ENCODE results near the gene PLCD4.

Gene PLCD4

DNA sequence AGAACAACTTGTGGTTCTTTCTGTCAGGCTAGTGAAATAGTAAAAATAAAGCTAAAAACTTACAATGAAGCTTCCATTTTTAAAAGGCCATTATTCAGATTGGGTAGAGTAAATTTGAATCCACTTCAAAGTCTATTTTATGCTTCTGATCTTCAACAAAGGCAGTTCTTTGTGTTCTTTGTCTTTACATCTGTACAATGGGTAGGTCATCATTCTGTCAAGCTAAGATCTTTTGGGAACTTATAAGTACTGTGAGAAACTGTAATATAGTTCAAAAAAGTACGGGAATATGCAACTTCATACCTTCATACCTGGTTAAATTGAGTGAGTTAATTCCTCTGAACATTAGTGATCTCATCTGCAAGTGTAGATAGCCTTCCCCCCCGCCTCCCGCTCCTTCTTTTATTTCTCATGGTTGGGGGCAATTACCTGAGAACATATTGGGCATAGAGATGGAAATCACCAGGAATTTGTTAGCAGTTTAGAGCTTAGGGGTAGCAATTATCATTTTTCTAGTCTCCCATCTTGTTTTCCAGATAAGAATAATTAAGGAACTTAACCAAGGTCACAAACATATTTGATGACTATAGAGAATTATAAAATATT, 29.3 kb upstream of the PLCD4 start:
- H3K4me3 ChIP-seq (replicated peaks; ENCODE audit: low read depth, low read length): no peak overlapping the region
- TF ChIP-seq, protein P1, sequence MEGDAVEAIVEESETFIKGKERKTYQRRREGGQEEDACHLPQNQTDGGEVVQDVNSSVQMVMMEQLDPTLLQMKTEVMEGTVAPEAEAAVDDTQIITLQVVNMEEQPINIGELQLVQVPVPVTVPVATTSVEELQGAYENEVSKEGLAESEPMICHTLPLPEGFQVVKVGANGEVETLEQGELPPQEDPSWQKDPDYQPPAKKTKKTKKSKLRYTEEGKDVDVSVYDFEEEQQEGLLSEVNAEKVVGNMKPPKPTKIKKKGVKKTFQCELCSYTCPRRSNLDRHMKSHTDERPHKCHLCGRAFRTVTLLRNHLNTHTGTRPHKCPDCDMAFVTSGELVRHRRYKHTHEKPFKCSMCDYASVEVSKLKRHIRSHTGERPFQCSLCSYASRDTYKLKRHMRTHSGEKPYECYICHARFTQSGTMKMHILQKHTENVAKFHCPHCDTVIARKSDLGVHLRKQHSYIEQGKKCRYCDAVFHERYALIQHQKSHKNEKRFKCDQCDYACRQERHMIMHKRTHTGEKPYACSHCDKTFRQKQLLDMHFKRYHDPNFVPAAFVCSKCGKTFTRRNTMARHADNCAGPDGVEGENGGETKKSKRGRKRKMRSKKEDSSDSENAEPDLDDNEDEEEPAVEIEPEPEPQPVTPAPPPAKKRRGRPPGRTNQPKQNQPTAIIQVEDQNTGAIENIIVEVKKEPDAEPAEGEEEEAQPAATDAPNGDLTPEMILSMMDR (IDR thresholded peaks at IDR 0.05; ENCODE audit: low read length, missing control alignments): no peak
- DNase-seq (ENCODE audit: low read depth): no peak

DNA sequence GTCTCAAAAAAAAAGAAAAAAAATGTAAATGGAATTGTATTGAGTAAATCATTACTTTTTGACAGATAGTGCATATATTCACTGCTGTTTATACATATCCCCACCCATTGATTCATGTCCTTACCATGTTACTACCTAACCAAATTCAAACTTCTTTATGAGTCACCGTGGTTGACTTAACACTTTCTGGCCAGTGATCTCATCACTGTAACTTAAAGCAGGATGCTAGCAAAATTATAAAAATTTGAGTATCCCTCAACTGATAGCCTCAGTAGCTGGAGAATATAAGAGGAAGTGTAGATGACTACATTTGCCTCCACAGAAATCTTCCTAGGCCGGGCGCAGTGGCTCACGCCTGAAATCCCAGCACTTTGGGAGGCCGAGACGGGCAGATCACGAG, 25.6 kb upstream of the PLCD4 start:
- TF ChIP-seq, protein P1 (IDR thresholded peaks at IDR 0.05; ENCODE audit: low read length, missing control alignments): no peak
- no peak overlapping the region for H3K4me3 ChIP-seq (replicated peaks; ENCODE audit: low read depth, low read length)
- DNase-seq (ENCODE audit: low read depth): peak; percentile 32

DNA sequence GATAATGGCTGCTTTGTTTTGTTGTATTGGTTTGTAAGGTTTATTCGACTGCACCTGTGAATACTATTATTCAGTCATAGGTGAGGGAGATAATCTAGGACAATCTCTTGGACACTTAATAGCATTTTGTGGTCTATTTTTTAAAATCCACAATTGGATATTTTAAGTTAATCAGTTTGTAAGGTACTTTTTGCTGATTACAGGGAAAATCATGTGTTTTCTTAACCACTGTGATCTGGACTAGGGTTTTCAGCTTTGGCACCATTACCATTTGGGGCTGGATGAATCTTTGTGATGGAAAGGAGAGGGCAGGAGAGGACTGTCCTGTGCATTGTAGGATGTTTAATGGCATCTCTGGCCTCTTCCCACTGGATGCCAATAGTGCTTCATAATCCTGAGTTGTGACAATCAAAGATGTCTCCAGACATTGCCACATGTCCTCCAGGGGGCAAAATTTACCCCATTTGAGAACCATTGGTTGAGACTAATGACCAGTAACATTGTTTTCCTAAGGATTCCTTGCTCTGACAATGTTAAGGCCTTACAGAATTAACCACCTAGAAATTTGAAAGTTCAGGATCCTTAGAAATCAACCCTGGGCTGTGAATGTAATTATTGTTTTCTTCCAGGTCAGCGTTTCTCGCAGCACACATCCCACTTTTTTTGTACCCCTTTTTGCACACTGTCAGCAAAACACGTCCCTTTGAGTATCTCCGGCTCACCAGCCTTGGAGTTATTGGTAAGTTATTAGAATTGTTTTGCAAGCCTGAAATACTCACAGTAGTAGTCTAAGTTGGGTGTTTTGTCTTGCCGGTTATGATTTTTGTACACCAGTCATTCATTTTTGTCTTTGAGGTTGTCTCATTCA, 23.5 kb upstream of the PLCD4 start:
- TF ChIP-seq, protein P1 (IDR thresholded peaks at IDR 0.05; ENCODE audit: low read length, missing control alignments): peak; percentile 11
- no peak for DNase-seq (ENCODE audit: low read depth)

DNA sequence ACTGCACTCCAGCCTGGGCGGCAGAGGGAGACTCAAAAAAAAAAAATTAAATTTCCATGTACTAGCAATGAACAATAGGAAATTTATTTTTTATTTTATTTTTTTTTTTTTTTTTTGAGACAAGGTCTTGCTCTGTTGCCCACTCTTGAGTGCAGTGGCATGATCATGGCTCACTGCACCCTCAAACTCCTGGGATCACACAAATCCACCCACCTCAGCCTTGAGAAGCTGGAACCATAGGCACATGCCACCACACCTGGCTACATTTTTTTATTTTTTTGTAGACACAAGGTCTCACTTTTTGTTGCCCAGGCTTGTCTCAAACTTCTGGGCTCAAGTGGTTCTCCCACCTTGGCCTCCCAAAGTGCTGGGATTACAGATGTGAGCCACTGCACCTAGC, 22.2 kb upstream of the PLCD4 start:
- no peak for DNase-seq (ENCODE audit: low read depth)
- TF ChIP-seq, protein P1 (IDR thresholded peaks at IDR 0.05; ENCODE audit: low read length, missing control alignments): no peak
- H3K4me3 ChIP-seq (replicated peaks; ENCODE audit: low read depth, low read length): no peak overlapping the region

More for the DNA sequence above, 23.5 kb upstream of the PLCD4 start:
- H3K4me3 ChIP-seq (replicated peaks; ENCODE audit: low read depth, low read length): no peak overlapping the region

DNA sequence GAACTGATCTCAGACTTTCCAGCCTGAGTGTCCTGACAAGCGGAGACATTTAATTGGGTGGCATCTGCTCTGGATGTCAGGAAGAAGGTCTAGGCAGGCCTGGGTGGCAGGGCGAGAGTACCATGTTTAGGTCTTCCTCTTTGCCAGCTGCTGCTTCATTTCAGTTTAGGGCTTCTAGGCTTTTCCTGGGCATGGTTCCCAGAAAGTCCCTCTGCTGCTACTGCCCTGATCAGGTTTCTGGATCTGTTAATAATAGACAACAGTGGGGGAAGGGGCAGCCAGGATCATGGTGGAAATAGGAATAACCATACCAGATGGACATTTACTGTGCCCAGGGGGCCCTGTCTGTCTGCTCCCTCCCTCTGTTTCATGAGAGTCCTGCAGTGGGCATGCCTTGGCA, 2.3 kb upstream of the PLCD4 start:
- TF ChIP-seq, protein P1 (IDR thresholded peaks at IDR 0.05; ENCODE audit: low read length, missing control alignments): no peak
- no peak overlapping the region for H3K4me3 ChIP-seq (replicated peaks; ENCODE audit: low read depth, low read length)
- peak; percentile 29 for DNase-seq (ENCODE audit: low read depth)

DNA sequence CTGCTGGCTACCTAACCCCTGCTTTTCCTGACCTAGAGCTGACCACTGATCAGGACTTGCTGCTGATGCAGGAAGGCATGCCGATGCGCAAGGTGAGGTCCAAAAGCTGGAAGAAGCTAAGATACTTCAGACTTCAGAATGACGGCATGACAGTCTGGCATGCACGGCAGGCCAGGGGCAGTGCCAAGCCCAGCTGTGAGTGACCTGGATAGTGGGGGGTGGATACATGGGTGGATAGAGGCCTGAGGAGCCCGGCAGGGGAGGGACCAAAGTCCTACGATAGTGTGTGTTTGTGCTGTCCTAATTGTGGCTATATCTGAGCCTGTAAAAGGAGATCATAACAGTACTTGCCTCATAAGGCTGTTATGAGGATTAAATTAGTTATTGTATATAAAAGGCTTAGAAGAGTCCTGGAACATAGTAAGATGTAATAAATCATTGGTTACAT, 8.2 kb downstream of the PLCD4 start:
- TF ChIP-seq, protein P1 (IDR thresholded peaks at IDR 0.05; ENCODE audit: low read length, missing control alignments): no peak
- no peak overlapping the region for H3K4me3 ChIP-seq (replicated peaks; ENCODE audit: low read depth, low read length)
- DNase-seq (ENCODE audit: low read depth): no peak
